Sigmoid colon (tissue), 4 donors: ENCODE results near the gene SNX27.

Source experiments
- CTCF ChIP-seq, 4 experiments: fragments of 450-650 bp in 3 of 4; fragments of 200-600 bp in 1 of 4; IDR thresholded peaks; one replicate each; pipeline ENCODE4 v1.5.1; 2016 to 2019; ENCODE audit warnings: antibody characterized with exemption in 4 of 4, mild to moderate bottlenecking in 3 of 4, moderate library complexity in 2 of 4
- EP300 ChIP-seq, 4 donors: sonication (generic); formaldehyde crosslinking; IDR thresholded peaks; one replicate each; pipeline ENCODE4 v1.6.1; 2017; ENCODE audit warnings: antibody characterized with exemption in 4 of 4
- POLR2AphosphoS5 ChIP-seq, 4 donors: sonication (generic); formaldehyde crosslinking; IDR thresholded peaks; one replicate each; pipeline ENCODE4 v1.6.1; 2017; ENCODE audit warnings: antibody characterized with exemption in 4 of 4

GRCh38 chr1:151723726-151724370, 112.0 kb downstream of the SNX27 start:
- TF ChIP-seq CTCF (IDR thresholded peaks at IDR 0.05) (no peak), EP300 (IDR thresholded peaks at IDR 0.05) (no peak), POLR2AphosphoS5 (IDR thresholded peaks at IDR 0.05) (no peak)
